Astrocyte of the spinal cord (primary cell): ENCODE measurements around the gene HPCAL4.

Source experiments
- DNase-seq: peaks from one replicate; pipeline ENCODE4 v3.0.0; 2011; ENCODE audit warnings: low read depth, low spot score
- H3K4me3 ChIP-seq: 2 replicates; pipeline ENCODE4 v1.5.1; 2011; ENCODE audit warnings: low read depth, mild to moderate bottlenecking, low read length, moderate library complexity
- in situ Hi-C: cut with HindIII; loops from 2 replicates; pipeline ENCODE4 v1.10.0; 2017; ENCODE audit warnings: low sequenced_read_pairs
- TF ChIP-seq, protein P1 (sequence below): IDR thresholded peaks from 2 replicates; pipeline ENCODE4 v1.5.1; 2012; ENCODE audit warnings: low read depth, mild to moderate bottlenecking, low read length, inconsistent platforms

The HPCAL4 gene

DNA sequence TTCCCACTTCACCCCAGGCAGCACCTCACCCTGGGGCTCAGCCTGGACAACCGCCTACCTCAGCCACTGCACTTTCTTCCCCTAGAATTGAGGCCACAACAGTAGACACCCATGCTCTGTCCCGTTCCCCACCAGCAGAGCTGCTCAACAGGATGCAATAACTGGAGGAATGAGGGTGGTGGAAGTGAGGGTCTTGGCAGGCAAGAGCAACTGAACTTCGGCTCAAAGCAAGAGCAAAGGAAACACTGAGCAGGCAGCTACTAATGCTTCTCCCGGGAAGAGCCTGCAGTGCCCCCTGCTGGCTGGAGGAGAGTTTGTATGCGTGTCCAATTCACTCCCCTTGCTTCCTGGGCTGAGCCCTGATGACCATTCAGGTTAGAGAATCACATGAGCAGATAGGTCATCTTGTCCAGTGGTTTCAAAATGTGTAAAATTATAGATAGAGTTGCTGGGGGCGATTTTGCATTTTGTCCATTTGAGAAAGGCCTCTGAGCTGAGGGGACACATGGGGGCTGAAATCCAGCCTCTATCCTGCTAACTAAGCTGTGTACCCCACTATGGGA, 33.2 kb downstream of the HPCAL4 start:
- in situ Hi-C loops = no loop called here
- H3K4me3 ChIP-seq = no peak overlapping the region
- DNase-seq = peak; percentile 56
- TF ChIP-seq, protein P1, sequence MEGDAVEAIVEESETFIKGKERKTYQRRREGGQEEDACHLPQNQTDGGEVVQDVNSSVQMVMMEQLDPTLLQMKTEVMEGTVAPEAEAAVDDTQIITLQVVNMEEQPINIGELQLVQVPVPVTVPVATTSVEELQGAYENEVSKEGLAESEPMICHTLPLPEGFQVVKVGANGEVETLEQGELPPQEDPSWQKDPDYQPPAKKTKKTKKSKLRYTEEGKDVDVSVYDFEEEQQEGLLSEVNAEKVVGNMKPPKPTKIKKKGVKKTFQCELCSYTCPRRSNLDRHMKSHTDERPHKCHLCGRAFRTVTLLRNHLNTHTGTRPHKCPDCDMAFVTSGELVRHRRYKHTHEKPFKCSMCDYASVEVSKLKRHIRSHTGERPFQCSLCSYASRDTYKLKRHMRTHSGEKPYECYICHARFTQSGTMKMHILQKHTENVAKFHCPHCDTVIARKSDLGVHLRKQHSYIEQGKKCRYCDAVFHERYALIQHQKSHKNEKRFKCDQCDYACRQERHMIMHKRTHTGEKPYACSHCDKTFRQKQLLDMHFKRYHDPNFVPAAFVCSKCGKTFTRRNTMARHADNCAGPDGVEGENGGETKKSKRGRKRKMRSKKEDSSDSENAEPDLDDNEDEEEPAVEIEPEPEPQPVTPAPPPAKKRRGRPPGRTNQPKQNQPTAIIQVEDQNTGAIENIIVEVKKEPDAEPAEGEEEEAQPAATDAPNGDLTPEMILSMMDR = peak; percentile 80

DNA sequence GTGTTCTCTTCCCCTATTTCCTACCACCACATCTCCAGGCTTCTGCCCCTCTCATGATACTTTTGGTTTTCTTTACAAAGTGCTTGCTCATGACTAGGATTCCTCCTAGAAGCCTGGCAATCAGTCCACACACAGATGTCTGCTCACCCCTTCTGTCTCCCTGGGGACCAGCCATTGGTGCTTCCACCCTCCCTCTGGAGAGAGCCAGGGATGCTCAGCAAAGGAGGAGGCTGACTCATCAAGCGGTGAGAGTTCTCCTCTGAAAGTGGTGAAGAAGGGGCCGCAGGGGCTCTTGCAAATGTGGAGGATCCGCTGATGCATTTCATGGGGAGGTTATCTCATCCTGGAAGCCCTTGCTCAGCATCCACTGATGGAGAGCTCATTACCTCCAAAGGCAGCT, 33.8 kb downstream of the HPCAL4 start:
- in situ Hi-C loops = no loop called here
- H3K4me3 ChIP-seq = no peak overlapping the region
- TF ChIP-seq, protein P1 = no peak
- no peak for DNase-seq

GRCh38 chr1:39656391-39656790, 34.8 kb downstream of the HPCAL4 start:
- in situ Hi-C loops = no loop called here
- DNase-seq = no peak
- H3K4me3 ChIP-seq = no peak overlapping the region
- TF ChIP-seq, protein P1 = no peak

DNA sequence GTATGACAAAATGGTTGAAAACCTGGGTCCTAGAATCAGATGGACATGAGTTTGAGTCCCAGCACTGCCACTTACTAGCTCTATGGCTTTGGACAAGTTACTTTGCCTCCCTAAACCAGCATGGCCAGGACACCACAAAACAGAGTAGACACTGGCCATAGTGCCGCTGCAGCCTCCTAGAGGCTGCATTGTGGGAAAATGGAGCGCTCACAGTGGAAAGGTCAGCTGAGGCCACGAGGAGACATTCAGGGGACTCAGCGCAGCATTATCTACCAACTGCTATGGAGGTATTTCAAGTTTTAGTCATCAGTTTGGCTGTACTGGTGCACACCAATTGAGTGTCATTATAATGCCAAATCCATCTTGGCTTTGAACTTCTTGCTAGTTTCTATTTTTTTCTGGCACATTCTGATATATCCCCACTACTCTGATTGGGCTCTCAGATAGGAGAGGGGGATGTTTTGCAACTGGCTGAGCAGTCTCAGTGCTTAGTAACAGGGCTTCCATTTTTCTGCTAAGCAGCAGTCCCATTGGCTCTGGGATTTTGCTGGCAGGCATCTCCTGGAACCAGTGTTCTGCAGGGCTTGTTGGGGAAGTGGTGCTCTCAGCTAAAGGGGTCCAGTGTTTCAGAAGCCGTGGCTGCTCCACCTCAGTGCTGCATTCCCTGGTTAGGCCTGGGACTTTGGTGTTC, 35.5 kb downstream of the HPCAL4 start:
- in situ Hi-C loops = no loop called here
- H3K4me3 ChIP-seq = no peak overlapping the region
- no peak for DNase-seq
- TF ChIP-seq, protein P1 = no peak

- H3K4me3 ChIP-seq = no peak overlapping the region
- no peak for DNase-seq
- in situ Hi-C loops = no loop called here
- TF ChIP-seq, protein P1 = no peak
Measured at GRCh38 chr1:39654291-39654690, 36.9 kb downstream of the HPCAL4 start.

- H3K4me3 ChIP-seq = no peak overlapping the region
- in situ Hi-C loops = no loop called here
- TF ChIP-seq, protein P1 = peak; percentile 91
- peak; percentile 80 for DNase-seq
Measured at GRCh38 chr1:39653546-39654031, 37.6 kb downstream of the HPCAL4 start.
